NCI-H82 (cell line): ENCODE data around the gene KIF14.
"Not testable (repeated sequence)": the region's sequence is repeated elsewhere in the genome, so short reads cannot be mapped to it uniquely, and the experiment has no call there.

Experiments used
- DNase-seq: peaks from one replicate; lab custom pipeline; 2025; lab: John Stamatoyannopoulos, UW

The KIF14 gene

DNA sequence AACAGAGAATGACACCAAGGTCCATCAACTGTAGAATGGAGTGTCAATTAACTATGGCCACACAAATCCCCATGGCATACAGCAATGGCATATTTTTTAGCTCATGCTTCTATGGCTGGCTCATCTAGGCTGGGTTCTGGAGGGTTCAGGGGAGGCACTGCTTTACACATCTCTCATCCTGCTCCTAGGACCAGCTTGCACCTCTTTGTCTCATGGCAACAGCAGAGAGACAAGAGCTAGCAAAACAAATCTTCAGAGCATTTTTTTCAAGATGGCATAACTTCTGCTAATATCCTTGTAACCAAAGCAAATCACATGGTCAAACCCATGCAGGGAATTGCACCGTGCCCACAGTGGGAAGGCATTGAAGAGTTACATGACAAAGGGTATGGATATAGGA, 82.4 kb downstream of the KIF14 start:
- DNase-seq: no peak

DNA sequence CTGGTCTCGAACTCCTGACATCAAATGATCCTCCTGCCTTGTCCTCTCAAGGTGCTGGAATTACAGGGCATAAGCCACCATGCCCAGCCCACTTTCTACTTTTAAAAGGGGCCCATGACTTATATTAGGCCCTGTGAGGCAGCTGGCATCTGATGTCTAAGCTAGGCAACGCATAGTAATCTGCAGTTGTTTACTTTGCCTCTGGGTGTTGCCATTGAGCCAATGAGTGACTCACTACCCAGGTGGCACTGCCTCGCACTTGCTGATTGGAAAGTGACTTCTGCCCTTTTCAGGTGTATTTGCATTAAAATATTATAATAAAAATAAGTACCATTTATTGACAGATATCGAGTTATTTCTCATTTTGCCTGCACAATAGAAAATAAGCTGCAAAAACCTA, 84.9 kb downstream of the KIF14 start:
- peak; percentile 74 for DNase-seq

DNA sequence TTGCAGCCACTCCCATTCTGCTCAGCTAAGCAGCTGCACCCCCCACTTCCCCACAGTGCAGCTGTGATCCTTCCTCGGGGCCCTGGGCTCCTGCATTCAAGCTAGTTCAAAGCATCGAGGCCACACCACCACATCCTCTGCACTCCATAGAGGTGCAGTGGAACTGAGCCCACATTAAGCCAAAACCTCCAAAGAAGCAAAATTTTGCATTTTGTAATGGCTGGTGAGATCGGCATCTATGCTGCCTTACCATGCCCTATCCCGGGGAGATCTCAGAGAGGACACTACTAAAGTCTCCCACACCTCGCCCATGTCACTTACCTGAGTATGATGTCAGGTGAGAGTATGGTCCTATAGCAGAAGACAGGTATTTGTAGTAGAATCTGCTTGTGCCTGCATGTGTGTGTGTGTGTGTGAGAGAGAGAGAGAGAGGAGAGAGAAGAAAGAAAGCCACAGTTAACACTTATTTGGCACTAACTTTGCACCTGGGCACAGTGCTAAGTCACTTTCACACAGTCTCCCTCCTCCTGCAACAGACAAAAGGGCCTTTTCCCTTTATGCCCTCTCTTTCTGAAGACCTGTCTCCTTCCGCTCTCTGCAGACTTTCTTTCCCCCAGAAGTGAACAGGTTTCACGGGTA, 89.8 kb downstream of the KIF14 start:
- DNase-seq: no peak

DNA sequence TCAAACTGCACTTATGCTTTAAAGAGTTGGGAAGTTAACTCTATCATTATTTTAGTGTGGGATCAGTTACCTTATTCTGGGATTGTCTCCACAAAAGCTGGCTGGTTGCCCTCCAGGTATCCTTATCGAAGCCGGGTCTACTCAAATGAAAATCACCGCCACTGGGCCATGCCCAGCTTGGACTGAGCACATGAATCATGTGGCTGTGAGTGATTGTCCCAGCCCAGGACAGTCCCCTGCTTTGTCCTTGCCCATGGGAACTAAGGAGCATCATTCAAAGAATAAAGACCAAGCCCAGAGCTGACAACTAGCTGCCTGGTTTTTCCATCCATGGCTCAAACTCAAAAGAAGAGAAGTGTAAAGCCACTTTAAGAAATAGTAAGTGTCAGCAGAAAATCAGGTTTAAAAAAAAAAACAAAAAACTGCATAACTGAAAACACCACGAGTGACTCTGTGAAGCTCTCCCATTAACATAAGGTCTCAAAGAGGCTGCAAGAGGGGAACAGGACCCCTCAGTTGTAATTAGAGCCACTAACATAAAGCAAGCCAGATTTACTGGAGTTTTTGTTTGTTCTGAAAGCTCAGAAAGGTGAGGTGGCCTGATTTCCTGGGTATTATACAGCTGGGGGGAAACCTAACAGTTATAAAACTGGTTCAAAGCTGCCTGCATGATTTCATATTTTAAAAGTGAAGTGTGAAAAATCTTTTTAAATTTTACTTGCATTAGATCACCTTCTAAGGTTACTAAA, 91.5 kb downstream of the KIF14 start:
- no peak for DNase-seq

DNA sequence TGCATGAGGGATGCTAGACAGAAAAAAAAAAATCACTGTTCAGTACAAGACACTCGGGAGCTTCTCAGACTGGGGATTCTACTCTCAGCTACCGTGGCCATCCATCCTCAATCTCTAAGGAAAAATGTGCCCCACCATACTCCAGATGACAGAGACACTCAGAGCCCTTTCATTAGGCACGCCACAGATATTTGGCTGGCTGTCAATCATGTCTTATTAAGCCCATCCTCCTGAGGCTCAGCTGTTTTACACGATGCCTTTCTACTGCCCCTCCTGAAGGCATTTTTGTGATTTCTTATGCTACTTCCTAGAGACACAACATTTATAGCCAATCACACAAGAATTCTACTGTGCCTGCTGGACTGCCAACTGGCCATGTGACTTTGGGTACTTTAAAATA, 92.9 kb downstream of the KIF14 start:
- DNase-seq: no peak

DNA sequence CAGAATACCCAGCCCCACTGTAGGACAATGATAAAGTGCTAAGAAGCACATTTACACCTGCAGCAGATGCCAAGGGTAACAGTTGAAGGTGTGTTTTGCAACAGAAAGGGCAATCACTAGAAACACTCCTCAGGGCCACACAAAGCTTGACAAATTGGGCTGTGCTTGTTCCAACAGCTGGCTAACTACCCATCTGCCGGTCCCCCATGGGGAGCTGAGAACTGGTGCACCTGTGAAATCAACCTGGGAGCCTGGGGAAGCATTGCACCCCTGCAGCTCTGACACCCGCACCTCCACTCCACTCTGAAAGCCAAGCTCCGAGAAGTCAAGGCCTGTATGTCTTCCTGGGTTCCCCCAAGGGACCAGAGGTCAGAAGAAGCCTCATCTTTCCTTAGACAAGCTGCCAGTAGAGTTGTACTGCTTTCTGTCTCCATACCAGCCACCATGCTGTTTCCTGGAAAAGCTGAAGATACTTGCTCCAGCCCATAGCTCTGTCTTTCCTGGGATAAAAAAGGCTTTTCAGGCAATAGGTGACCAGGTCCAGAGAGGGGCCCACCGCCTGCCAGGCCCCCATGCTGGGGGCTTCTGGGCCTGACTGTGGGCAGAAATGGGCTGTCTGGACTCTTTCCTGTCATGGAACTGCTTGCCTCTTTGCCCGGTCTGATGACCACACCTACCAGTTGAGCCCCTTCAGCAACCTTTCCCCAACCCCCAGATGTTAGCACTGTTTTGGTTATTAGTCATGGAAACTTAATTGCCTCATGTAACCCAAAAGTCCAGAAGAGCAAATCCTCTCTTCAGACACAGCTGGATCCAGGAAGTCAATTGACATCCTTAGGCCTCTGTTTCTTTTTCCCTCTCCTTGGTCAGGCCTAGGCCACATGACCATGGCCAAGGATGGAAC, 93.6 kb downstream of the KIF14 start:
- DNase-seq: no peak

DNA sequence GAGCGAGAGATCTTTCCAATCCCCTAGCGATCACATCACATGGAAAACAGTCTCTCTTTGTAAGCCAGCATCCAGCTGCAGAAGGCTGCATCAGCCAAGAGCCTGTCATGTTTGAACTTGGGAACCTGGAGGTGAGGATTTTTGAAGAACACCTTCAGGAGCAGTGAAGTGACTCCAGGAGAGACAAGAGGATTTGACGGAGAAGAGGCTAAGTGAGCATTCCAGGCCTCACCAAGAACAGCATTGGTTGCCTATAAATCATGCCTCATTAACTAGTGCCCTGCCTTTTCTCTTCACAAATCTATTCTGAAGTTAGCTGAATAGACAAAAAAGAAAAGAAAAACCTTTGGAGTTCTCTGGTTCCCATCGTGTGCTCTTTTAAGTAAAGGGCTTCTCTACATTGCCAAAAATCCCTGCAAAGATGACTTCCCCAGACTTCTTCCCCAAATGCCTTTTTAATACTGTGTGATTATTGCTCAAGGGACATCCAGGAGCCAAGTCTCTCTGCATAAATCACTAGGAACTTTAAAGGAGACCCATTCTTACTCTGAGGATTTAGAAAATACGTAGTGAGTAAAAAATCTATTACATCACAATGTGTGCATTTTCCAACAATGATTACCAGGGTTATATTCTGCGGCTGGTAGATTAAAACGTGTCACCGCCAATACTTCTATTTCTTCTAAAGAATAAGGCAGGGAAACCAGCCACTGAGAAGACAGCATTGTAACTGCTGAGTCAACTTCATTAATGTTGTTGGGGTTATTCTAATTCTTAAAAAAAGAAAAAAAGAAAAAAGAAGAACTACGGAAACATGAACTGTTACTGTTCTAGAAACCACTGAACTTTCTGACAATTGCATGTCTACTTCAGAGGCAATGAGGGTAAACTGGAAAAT, 95.2 kb downstream of the KIF14 start:
- no peak for DNase-seq

DNA sequence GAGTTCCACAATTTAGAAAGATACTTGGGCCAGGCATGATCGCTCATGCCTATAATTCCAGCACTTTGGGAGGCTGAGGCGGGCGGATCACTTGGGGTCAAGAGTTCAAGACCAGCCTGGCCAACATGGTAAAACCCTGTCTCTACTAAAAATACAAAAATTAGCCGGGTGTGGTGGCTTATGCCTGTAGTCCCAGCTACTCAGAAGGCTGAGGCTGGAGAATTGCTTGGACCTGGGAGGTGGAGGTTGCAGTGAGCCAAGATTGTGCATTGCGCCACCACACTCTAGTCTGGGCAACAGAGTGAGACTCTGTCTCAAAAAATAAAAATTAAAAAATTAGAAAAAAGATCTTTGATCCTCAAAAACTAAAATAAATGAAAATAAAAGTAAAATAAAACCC, 96.0 kb downstream of the KIF14 start:
- DNase-seq: not testable (repeated sequence)

DNA sequence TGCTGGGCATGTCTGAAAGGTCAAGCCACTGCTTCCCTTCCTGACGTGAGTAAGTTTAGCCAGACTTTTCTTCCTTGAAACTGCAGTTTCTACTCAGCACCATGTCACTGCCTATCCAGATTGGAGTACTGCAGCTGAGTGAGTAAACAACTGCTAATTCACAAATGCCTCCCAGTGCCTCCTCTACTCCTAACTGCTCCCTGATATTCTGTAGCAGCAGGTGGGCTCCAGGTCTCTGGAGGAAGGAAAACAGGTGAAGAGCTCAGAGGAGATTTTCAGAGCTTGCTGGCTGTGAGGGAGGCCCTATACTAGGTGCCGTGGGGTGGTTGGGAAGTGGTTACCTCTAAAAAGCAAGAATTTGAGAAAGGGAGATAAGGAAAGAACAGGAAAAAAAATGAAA, 96.5 kb downstream of the KIF14 start:
- no peak for DNase-seq

DNA sequence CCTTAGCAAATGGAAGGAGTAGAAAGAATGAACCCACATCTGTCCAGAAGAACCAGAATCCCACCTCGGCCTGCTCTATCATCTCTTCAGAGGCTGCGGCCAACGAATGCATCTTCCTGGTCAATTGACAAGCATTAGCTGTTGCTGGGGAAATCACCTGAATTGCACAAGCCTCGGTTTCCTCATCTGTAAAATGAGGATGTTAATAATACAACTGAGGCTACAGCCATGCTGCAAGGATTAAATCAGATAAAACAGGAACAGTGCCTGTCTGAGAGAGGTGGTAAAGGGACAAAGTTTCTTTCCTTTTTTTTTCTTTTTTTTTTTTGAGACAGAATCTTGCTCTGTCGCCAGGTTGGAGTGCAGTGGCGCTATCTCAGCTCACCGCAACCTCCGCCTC, 99.8 kb downstream of the KIF14 start:
- DNase-seq: no peak

DNA sequence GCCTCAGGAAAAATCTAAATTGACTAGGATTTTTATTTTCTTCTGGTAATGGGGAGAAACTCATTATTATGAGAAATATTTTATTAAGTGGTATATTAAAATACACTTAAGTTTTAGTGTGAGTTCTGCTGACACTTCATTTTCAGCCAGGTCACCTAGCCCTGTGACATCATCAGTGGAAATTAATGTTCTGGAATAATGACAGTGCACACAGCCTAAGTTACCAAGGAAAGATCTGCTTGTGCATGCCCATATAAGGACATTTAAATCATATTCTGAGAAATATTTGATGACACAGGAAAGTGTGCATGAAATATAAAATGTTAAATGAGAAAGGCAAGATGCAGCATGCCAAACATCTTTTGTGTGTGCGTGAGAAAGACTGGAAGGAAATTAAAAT, 102.0 kb downstream of the KIF14 start:
- DNase-seq: no peak

DNA sequence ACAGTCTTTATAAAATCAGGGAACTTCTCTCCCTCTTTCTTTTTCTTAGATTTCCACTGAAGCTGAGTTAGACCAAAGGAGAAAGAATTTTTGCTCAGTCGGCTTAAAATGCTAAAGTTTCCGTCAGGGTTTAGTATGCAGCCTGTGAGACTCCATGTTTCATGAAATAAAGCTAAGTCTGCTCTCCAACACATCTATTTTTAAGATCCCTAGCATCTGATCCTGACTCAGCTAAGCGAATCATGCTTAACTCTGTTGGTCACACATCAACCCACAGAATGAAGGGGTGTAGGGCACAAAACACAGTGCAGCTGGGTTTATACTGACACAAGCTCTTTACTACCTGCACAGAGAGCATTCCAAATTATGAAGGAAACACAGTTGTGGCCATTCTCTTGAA, 108.4 kb downstream of the KIF14 start:
- DNase-seq: no peak

DNA sequence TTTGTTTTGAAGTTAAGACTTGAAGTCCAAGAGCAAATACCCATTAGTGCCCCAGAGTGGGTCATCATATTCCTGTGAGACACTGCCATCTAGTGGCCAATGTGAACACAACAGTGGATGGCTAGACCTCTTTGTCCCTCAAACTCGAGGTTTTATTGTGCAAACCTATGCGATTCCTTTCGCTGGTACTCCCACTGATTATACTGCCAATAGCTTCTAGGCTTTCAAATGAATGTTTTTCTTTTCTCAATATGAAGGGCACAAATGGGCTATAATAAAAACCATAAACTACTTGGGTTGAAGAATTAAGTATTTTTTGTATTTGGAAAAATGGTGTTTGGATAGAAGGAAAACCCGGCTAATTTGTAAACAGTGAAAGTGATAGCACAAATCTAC, 110.3 kb downstream of the KIF14 start:
- DNase-seq: peak; percentile 94

DNA sequence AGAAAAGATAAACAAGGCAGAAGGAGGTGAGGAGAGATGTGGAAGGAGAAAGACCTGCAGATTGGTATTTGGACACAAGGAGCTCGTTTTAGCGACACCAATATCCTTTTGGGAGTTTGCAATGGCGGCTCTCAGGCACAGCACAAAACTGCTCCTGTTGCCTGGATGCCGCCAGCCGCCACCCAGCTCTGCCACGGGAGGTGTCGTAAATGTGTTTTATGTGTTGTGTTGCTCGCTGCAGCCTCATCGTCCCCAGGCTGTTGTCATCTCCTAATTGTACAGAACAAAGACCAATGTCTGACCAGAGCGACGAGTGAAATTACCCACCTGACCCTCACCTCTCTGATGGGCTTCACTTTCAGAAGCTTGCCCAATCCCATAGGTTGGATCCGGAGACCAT, 114.1 kb downstream of the KIF14 start:
- DNase-seq: no peak

DNA sequence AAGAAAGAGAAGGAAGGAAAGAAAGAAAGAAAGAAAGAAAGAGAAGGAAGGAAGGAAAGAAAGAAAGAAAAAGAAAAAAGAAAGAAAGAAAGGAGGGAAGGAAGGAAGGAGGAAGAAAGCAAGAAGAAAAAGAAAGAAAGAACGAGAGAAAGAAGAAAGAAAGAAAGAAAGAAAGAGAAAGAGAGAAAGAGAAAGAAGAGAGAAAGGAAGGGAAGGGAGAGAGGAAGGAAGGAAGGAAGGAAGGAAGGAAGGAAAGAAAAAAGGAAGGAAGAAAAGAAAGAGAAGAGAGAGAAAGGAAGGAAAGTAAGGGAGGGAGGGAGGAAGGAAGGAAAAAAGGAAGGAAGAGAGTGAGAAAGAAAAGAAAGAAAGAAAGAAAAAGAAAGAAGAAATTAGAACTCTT, 115.3 kb downstream of the KIF14 start:
- DNase-seq: no peak
